Measurements from ENCODE around the gene LVRN. TPM values are rescaled to one million over a fixed set of nuclear protein-coding genes. Genes with fewer than 3 reads are reported as not detected.
A peak's percentile ranks its signal among the peaks of the same experiment; 100 is the strongest.

LVRN gene
- total and polyA plus RNA-seq, 5 donors from 2014 or later = not detected

DNA sequence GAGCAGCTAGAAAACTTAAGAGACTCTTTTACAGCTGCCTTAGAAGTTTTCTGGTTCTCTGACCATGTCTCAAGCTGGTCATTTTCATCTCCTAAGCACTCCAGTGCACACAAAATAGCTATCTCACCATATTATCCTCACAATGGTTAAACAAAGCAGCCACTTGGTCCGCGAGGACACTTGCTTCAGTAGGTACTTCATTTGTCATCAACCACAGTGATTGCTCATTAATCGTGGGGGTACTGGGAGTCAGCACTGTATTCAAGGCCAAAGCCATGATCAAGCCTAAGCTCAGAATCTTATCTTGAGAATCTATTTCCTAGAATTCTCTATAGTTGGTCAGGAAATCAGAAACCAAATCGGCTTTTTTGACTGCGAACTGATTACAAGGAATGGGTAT is 72.8 kb downstream of the LVRN start:
- Histone ChIP-seq H3K27ac (ENCODE audit: insufficient read depth, low read length, poor library complexity, severe bottlenecking) (no peak overlapping the region), H3K4me1 (ENCODE audit: control insufficient read depth, insufficient read depth, low read length, poor library complexity, severe bottlenecking) (no peaks in the 10 kb centered on the region), H3K4me3 (ENCODE audit: low read depth, low read length) (no peak overlapping the region), H3K36me3 (ENCODE audit: control insufficient read depth, insufficient read depth, low read length) (no peaks in the 10 kb centered on the region), H3K9me3 (ENCODE audit: control insufficient read depth in 2 of 2, low read length in 2 of 2) (no peaks in the 10 kb centered on the region), H3K27me3 (ENCODE audit: control insufficient read depth, insufficient read depth, low read length) (peaks cover 8% of the 10 kb centered on the region)
- H3K4me1 Mint-ChIP-seq = no peaks in the 10 kb centered on the region
- ATAC-seq (ENCODE audit: low read depth in 2 of 2) = no peak
- peaks cover 41% of the 10 kb centered on the region for H3K27me3 Mint-ChIP-seq
- H3K27ac Mint-ChIP-seq = no peak overlapping the region
- no peak overlapping the region for H3K4me3 Mint-ChIP-seq
- H3K9me3 Mint-ChIP-seq = peaks cover 0 to 2% (median 0%) of the 10 kb centered on the region in 7 donors
- no peaks in the 10 kb centered on the region for H3K36me3 Mint-ChIP-seq
- DNase-seq = no peak

DNA sequence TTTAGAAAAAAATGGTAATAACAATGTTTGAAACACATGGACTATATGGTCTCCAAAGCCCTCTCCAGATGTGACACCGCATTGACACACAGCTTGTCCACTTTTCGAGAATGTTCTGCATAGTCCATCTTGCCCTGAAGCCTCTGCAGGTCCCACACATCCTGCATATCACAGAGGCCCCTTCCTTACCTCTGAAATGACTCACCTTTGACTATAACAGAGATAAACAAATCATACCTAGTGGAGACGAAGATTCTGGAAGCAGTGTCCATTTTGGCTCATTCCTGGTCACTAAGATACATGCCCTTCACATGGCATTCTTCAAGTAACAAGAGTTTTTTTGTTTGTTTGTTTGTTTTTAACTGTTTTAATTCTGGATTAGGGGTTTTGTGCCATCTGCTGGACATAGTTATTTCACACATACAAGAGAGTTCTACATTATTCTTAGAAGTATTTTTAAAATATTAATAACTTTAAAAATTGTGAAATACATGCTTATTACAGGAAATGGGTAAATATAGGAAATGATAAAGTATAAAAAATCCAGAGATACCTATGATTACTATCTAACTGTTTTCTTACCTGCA is 75.1 kb downstream of the LVRN start:
- Mint-ChIP-seq H3K4me1 (no peaks in the 10 kb centered on the region), H3K9me3 (peaks cover 0 to 2% (median 0%) of the 10 kb centered on the region in 7 donors), H3K27ac (no peak overlapping the region), H3K4me3 (no peak overlapping the region), H3K27me3 (peaks cover 38% of the 10 kb centered on the region), H3K36me3 (no peaks in the 10 kb centered on the region)
- H3K27me3 ChIP-seq (ENCODE audit: control insufficient read depth, insufficient read depth, low read length) = peaks cover 10% of the 10 kb centered on the region
- ATAC-seq (ENCODE audit: low read depth in 2 of 2) (no peak), DNase-seq (no peak)
- H3K27ac ChIP-seq (ENCODE audit: insufficient read depth, low read length, poor library complexity, severe bottlenecking) = no peak overlapping the region
- H3K9me3 ChIP-seq (ENCODE audit: control insufficient read depth in 2 of 2, low read length in 2 of 2) = no peaks in the 10 kb centered on the region
- no peaks in the 10 kb centered on the region for H3K4me1 ChIP-seq (ENCODE audit: control insufficient read depth, insufficient read depth, low read length, poor library complexity, severe bottlenecking)
- no peak overlapping the region for H3K4me3 ChIP-seq (ENCODE audit: low read depth, low read length)
- no peaks in the 10 kb centered on the region for H3K36me3 ChIP-seq (ENCODE audit: control insufficient read depth, insufficient read depth, low read length)

DNA sequence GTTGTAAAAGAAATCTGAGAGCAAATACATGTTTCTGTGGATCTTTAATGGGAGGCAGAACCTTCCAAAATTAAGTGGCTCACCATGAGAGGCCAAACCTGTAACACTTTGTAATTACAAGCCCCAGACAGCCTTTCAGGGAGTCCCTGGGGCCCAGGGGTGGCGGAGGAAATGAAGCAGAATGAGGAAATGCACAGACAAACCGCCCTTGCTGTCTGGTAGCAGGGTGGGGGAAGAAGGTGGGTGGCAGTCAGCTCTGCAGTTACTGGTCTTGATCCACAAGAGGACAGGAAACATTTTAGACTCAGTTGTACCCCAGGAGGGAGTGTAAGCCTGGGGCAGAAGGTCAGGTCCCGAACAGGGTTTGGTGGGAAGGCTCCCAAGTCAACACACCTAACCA is 76.5 kb downstream of the LVRN start:
- ATAC-seq (ENCODE audit: low read depth in 2 of 2) (no peak), DNase-seq (peak in 1 of 3 donors; percentile 4)
- Mint-ChIP-seq H3K9me3 (peaks cover 0 to 2% (median 0%) of the 10 kb centered on the region in 7 donors), H3K27me3 (peaks cover 43% of the 10 kb centered on the region), H3K36me3 (no peaks in the 10 kb centered on the region), H3K4me1 (no peaks in the 10 kb centered on the region), H3K27ac (no peak overlapping the region), H3K4me3 (no peak overlapping the region)
- Histone ChIP-seq H3K27me3 (ENCODE audit: control insufficient read depth, insufficient read depth, low read length) (peaks cover 11% of the 10 kb centered on the region), H3K9me3 (ENCODE audit: control insufficient read depth in 2 of 2, low read length in 2 of 2) (no peaks in the 10 kb centered on the region), H3K36me3 (ENCODE audit: control insufficient read depth, insufficient read depth, low read length) (no peaks in the 10 kb centered on the region), H3K4me3 (ENCODE audit: low read depth, low read length) (no peak overlapping the region), H3K27ac (ENCODE audit: insufficient read depth, low read length, poor library complexity, severe bottlenecking) (no peak overlapping the region), H3K4me1 (ENCODE audit: control insufficient read depth, insufficient read depth, low read length, poor library complexity, severe bottlenecking) (no peaks in the 10 kb centered on the region)

DNA sequence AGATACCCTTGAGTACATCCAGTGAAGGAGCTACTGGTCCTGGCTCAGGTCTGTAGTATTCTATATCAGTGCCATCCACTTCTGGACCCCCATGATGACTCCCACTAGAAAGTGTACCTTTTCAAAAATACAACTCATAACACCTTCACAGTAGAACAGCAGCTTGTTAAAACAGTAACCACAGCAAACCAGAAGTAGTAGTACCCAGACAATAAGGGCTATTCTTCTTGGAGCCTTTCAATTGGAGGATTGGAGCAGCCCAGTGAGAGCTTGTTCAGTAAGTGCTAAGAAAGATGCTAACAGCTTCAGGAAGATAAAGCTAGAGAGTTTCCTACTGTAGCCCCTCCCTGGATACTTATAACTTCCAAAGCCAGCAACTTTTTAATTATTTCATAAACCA is 80.1 kb downstream of the LVRN start:
- DNase-seq = no peak
- H3K9me3 ChIP-seq (ENCODE audit: control insufficient read depth in 2 of 2, low read length in 2 of 2) = no peaks in the 10 kb centered on the region
- Mint-ChIP-seq H3K9me3 (peaks cover 0 to 2% (median 0%) of the 10 kb centered on the region in 7 donors), H3K4me3 (no peak overlapping the region), H3K4me1 (no peaks in the 10 kb centered on the region), H3K36me3 (no peaks in the 10 kb centered on the region), H3K27ac (no peak overlapping the region), H3K27me3 (peaks cover 29% of the 10 kb centered on the region)
- H3K36me3 ChIP-seq (ENCODE audit: control insufficient read depth, insufficient read depth, low read length) = no peaks in the 10 kb centered on the region
- H3K4me3 ChIP-seq (ENCODE audit: low read depth, low read length) = no peak overlapping the region
- no peaks in the 10 kb centered on the region for H3K4me1 ChIP-seq (ENCODE audit: control insufficient read depth, insufficient read depth, low read length, poor library complexity, severe bottlenecking)
- ATAC-seq (ENCODE audit: low read depth in 2 of 2) = no peak
- no peak overlapping the region for H3K27ac ChIP-seq (ENCODE audit: insufficient read depth, low read length, poor library complexity, severe bottlenecking)
- H3K27me3 ChIP-seq (ENCODE audit: control insufficient read depth, insufficient read depth, low read length) = peaks cover 13% of the 10 kb centered on the region

DNA sequence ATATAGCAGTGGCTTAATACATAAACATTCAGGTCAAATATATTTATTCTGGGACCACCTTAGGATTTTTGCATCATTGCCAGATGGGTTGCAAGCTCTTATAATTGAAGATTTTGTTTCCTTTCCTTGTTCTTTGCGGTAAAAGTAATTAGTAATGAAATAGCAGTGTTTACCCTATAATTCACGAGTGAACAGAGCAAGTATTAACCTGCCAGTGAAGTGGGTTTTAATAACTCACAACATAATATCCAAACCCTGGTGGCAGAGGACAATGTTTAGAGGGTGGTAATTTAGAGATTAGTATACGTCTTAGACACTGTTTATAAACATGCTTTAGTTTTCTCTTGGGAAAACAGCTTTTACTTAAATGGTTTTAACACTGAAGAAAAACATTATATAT is 81.8 kb downstream of the LVRN start:
- H3K27me3 ChIP-seq (ENCODE audit: control insufficient read depth, insufficient read depth, low read length) = peaks cover 11% of the 10 kb centered on the region
- no peak for ATAC-seq (ENCODE audit: low read depth in 2 of 2)
- no peak overlapping the region for H3K27ac Mint-ChIP-seq

DNA sequence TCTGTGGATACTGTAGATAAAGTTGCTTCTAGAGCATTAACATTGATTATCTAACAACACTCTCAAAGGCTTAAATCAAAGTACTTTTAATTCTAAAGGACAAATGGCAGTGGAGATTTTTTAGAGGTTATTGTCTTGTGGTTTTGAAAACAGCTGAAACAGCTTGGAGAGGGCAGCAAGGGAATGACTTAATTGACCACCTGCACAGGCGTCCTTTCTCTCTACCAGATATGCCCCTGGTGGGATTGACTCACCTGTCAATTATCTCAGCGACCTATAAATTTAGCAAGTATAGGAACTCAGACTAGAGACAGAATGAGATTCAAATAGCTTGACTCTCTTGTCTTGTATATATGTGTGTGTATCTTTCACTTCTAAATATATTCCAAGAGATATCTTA is 83.5 kb downstream of the LVRN start:
- H3K27ac Mint-ChIP-seq = no peak overlapping the region
- no peak for ATAC-seq (ENCODE audit: low read depth in 2 of 2)

More for the DNA sequence above, 81.8 kb downstream of the LVRN start:
- H3K36me3 ChIP-seq (ENCODE audit: control insufficient read depth, insufficient read depth, low read length) = no peaks in the 10 kb centered on the region
- no peak overlapping the region for H3K4me3 Mint-ChIP-seq
- no peaks in the 10 kb centered on the region for H3K4me1 Mint-ChIP-seq
- no peaks in the 10 kb centered on the region for H3K9me3 ChIP-seq (ENCODE audit: control insufficient read depth in 2 of 2, low read length in 2 of 2)
- H3K4me1 ChIP-seq (ENCODE audit: control insufficient read depth, insufficient read depth, low read length, poor library complexity, severe bottlenecking) = no peaks in the 10 kb centered on the region
- H3K27ac ChIP-seq (ENCODE audit: insufficient read depth, low read length, poor library complexity, severe bottlenecking) = no peak overlapping the region
- no peak overlapping the region for H3K4me3 ChIP-seq (ENCODE audit: low read depth, low read length)
- DNase-seq = no peak
- no peaks in the 10 kb centered on the region for H3K36me3 Mint-ChIP-seq
- peaks cover 26% of the 10 kb centered on the region for H3K27me3 Mint-ChIP-seq
- H3K9me3 Mint-ChIP-seq = no peaks in the 10 kb centered on the region

DNA sequence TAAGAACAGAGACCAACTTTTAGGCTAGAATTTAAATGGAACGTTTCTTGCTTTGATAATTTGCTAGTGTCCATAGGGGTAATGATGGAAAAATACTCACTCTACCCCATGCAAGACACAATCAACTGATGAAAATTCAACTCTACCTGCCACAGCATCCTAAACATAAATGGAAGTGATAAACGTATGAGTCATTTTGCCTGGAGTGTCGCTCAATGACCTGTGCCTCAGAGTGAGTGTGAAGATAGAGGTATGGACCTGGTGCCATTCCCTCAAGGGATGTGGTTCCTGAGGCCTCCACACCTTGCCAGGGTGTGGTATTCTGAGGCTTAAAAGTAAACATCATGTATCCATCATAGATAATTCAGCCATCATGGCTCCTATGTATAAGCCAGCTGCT is 84.0 kb downstream of the LVRN start:
- Mint-ChIP-seq H3K36me3 (no peaks in the 10 kb centered on the region), H3K4me1 (no peaks in the 10 kb centered on the region), H3K27me3 (peaks cover 22% of the 10 kb centered on the region), H3K9me3 (no peaks in the 10 kb centered on the region), H3K4me3 (no peak overlapping the region), H3K27ac (no peak overlapping the region)
- ATAC-seq (ENCODE audit: low read depth in 2 of 2) (no peak), DNase-seq (no peak)
- peaks cover 13% of the 10 kb centered on the region for H3K27me3 ChIP-seq (ENCODE audit: control insufficient read depth, insufficient read depth, low read length)
- no peaks in the 10 kb centered on the region for H3K4me1 ChIP-seq (ENCODE audit: control insufficient read depth, insufficient read depth, low read length, poor library complexity, severe bottlenecking)
- H3K4me3 ChIP-seq (ENCODE audit: low read depth, low read length) = no peak overlapping the region
- H3K36me3 ChIP-seq (ENCODE audit: control insufficient read depth, insufficient read depth, low read length) = no peaks in the 10 kb centered on the region
- H3K9me3 ChIP-seq (ENCODE audit: control insufficient read depth in 2 of 2, low read length in 2 of 2) = no peaks in the 10 kb centered on the region
- no peak overlapping the region for H3K27ac ChIP-seq (ENCODE audit: insufficient read depth, low read length, poor library complexity, severe bottlenecking)

More for the DNA sequence above, 83.5 kb downstream of the LVRN start:
- H3K36me3 Mint-ChIP-seq = no peaks in the 10 kb centered on the region
- H3K9me3 ChIP-seq (ENCODE audit: control insufficient read depth in 2 of 2, low read length in 2 of 2) = no peaks in the 10 kb centered on the region
- H3K4me3 Mint-ChIP-seq = no peak overlapping the region
- no peaks in the 10 kb centered on the region for H3K4me1 ChIP-seq (ENCODE audit: control insufficient read depth, insufficient read depth, low read length, poor library complexity, severe bottlenecking)
- peaks cover 13% of the 10 kb centered on the region for H3K27me3 ChIP-seq (ENCODE audit: control insufficient read depth, insufficient read depth, low read length)
- no peaks in the 10 kb centered on the region for H3K9me3 Mint-ChIP-seq
- H3K4me3 ChIP-seq (ENCODE audit: low read depth, low read length) = no peak overlapping the region
- no peak overlapping the region for H3K27ac ChIP-seq (ENCODE audit: insufficient read depth, low read length, poor library complexity, severe bottlenecking)
- H3K27me3 Mint-ChIP-seq = peaks cover 19% of the 10 kb centered on the region
- no peaks in the 10 kb centered on the region for H3K36me3 ChIP-seq (ENCODE audit: control insufficient read depth, insufficient read depth, low read length)
- no peak for DNase-seq
- H3K4me1 Mint-ChIP-seq = no peaks in the 10 kb centered on the region

DNA sequence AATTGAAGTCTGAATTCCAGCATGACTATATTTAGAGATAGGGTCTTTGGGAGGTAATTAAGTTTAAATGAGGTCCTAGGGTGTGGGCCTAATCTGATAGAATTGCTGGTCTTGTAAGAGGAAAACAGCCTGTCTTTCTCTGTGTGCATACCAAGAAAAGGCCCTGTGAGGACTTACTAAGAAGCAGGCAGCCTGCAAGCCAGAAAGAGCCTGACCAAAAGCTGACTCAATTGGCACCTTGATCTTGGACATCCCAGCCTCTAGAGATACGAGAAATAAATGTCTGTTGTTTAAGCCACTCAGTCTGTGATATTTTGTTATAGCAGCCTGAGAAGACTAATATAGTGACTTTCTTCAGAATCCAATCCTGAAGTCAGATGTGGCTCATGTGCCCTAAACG is 84.5 kb downstream of the LVRN start:
- H3K27me3 Mint-ChIP-seq = peaks cover 22% of the 10 kb centered on the region
- H3K27me3 ChIP-seq (ENCODE audit: control insufficient read depth, insufficient read depth, low read length) = peaks cover 12% of the 10 kb centered on the region
- no peaks in the 10 kb centered on the region for H3K4me1 Mint-ChIP-seq
- no peaks in the 10 kb centered on the region for H3K9me3 ChIP-seq (ENCODE audit: control insufficient read depth in 2 of 2, low read length in 2 of 2)
- no peak overlapping the region for H3K27ac Mint-ChIP-seq
- no peak overlapping the region for H3K4me3 Mint-ChIP-seq
- H3K27ac ChIP-seq (ENCODE audit: insufficient read depth, low read length, poor library complexity, severe bottlenecking) = no peak overlapping the region
- no peaks in the 10 kb centered on the region for H3K9me3 Mint-ChIP-seq
- H3K36me3 ChIP-seq (ENCODE audit: control insufficient read depth, insufficient read depth, low read length) = no peaks in the 10 kb centered on the region
- H3K4me1 ChIP-seq (ENCODE audit: control insufficient read depth, insufficient read depth, low read length, poor library complexity, severe bottlenecking) = no peaks in the 10 kb centered on the region
- ATAC-seq (ENCODE audit: low read depth in 2 of 2) (no peak), DNase-seq (no peak)
- H3K36me3 Mint-ChIP-seq = no peaks in the 10 kb centered on the region
- H3K4me3 ChIP-seq (ENCODE audit: low read depth, low read length) = no peak overlapping the region
